SK-N-SH (cell line): ENCODE results near the gene CRELD2. TPM values are rescaled to one million over a fixed set of nuclear protein-coding genes. Genes with fewer than 3 reads are reported as not detected.

Experiments
- CTCF ChIA-PET: fragments of 300-600, 350-600 bp; formaldehyde crosslinking; extraction: SDS; loops from one replicate; lab custom pipeline; 2021; lab: Yijun Ruan, JAX
- POLR2A ChIA-PET: fragments of 350-600 bp; sonication (Branson Sonifier 250); formaldehyde crosslinking; extraction: SDS; loops from one replicate; lab custom pipeline; 2020; ENCODE audit warnings: antibody characterized with exemption, inconsistent platforms; lab: Yijun Ruan, JAX
- DNase-seq: peaks from one replicate; pipeline ENCODE4 v3.0.0; 2012
- H2AFZ ChIP-seq: fragments of 200-600 bp; sonication (generic); 2 replicates; pipeline ENCODE4 v1.8.1; 2016; ENCODE audit warnings: antibody characterized with exemption, mild to moderate bottlenecking, low read depth
- H3F3A ChIP-seq: fragments of 200-600 bp; sonication (generic); replicated peaks from 2 replicates; pipeline ENCODE3; 2016; ENCODE audit warnings: antibody characterized with exemption, mild to moderate bottlenecking; ENCODE audit not compliant: insufficient read depth
- H3K27ac ChIP-seq, 2 experiments: fragments of 200-500 bp in 1 of 2; fragments of 200-600 bp in 1 of 2; sonication (Bioruptor generic) in 1 of 2; sonication (generic), shearing (Covaris generic) in 1 of 2; 2 replicates each; pipeline versions ENCODE4 v1.5.1 to v1.6.1; 2014 to 2016; ENCODE audit warnings: low read depth in 2 of 2, inconsistent platforms in 1 of 2, low read length in 1 of 2, mild to moderate bottlenecking in 1 of 2, mixed read lengths in 1 of 2
- H3K27me3 ChIP-seq: fragments of 200-600 bp; sonication (generic), shearing (Covaris generic); 2 replicates; pipeline ENCODE4 v1.6.1; 2016; ENCODE audit warnings: mixed run types; ENCODE audit not compliant: insufficient read depth
- H3K36me3 ChIP-seq, 2 experiments: fragments of 200-500 bp in 1 of 2; fragments of 200-600 bp in 1 of 2; sonication (Bioruptor generic) in 1 of 2; sonication (generic) in 1 of 2; replicated peaks in 1 of 2; 2 replicates each; pipeline versions ENCODE3 to v1.5.1; 2014 to 2016; ENCODE audit warnings: low read length in 1 of 2, mild to moderate bottlenecking in 1 of 2; ENCODE audit not compliant: insufficient read depth in 2 of 2, control insufficient read depth in 1 of 2
- H3K4me1 ChIP-seq, 2 experiments: fragments of 200-500 bp in 1 of 2; fragments of 200-600 bp in 1 of 2; sonication (Bioruptor generic) in 1 of 2; sonication (generic), shearing (Covaris generic) in 1 of 2; 2 replicates each; pipeline versions ENCODE4 v1.5.1 to v1.6.1; 2014 to 2016; ENCODE audit warnings: low read depth in 1 of 2, low read length in 1 of 2, mixed run types in 1 of 2; ENCODE audit not compliant: insufficient read depth in 2 of 2, control insufficient read depth in 1 of 2
- H3K4me2 ChIP-seq: fragments of 200-600 bp; sonication (generic), shearing (Covaris generic); 2 replicates; pipeline ENCODE4 v1.6.1; 2017; ENCODE audit warnings: mixed run types
- H3K4me3 ChIP-seq, 2 experiments: fragments of 200-500 bp in 1 of 2; fragments of 200-600 bp in 1 of 2; sonication (Bioruptor generic) in 1 of 2; sonication (generic), shearing (Covaris generic) in 1 of 2; 2 replicates each; pipeline versions ENCODE4 v1.5.1 to v1.8.1; 2014 to 2016; ENCODE audit warnings: low read depth in 2 of 2, inconsistent platforms in 1 of 2, low read length in 1 of 2, mild to moderate bottlenecking in 1 of 2, mixed read lengths in 1 of 2, moderate library complexity in 1 of 2
- H3K79me2 ChIP-seq: fragments of 200-600 bp; sonication (generic); 2 replicates; pipeline ENCODE4 v1.8.1; 2017; ENCODE audit warnings: mild to moderate bottlenecking; ENCODE audit not compliant: insufficient read depth
- H3K9ac ChIP-seq: fragments of 200-600 bp; sonication (generic); 2 replicates; pipeline ENCODE4 v1.6.1; 2017; ENCODE audit warnings: mixed run types
- H3K9me2 ChIP-seq: fragments of 200-600 bp; sonication (generic); 2 replicates; pipeline ENCODE4 v1.6.1; 2017; ENCODE audit warnings: mixed run types
- H3K9me3 ChIP-seq: fragments of 200-600 bp; sonication (generic); 2 replicates; pipeline ENCODE4 v1.6.1; 2017; ENCODE audit warnings: mixed run types, mild to moderate bottlenecking, moderate library complexity
- H4K20me1 ChIP-seq: fragments of 200-600 bp; sonication (generic); 2 replicates; pipeline ENCODE4 v1.6.1; 2017; ENCODE audit warnings: mild to moderate bottlenecking, mixed run types; ENCODE audit not compliant: insufficient read depth
- FOSL2 ChIP-seq: IDR thresholded peaks from 2 replicates; pipeline ENCODE4 v1.4.0; 2012; ENCODE audit warnings: low read depth, mild to moderate bottlenecking, moderate library complexity, borderline replicate concordance
- FOXM1 ChIP-seq: IDR thresholded peaks from 2 replicates; pipeline ENCODE4 v1.4.0; 2012; ENCODE audit warnings: low read depth, mild to moderate bottlenecking
- MEF2A ChIP-seq: IDR thresholded peaks from 2 replicates; pipeline ENCODE4 v1.4.0; 2012; ENCODE audit warnings: low read depth, borderline replicate concordance
- POLR2AphosphoS5 ChIP-seq: IDR thresholded peaks from 2 replicates; pipeline ENCODE4 v1.6.1; 2012; ENCODE audit warnings: low read depth, low read length
- RAD21 ChIP-seq: IDR thresholded peaks from 2 replicates; pipeline ENCODE4 v1.6.1; 2012; ENCODE audit warnings: mild to moderate bottlenecking, low read length
- RFX5 ChIP-seq: IDR thresholded peaks from 2 replicates; pipeline ENCODE4 v1.6.1; 2012; ENCODE audit warnings: mild to moderate bottlenecking, improper control_type of control experiment, low read length
- SMC3 ChIP-seq: IDR thresholded peaks from 2 replicates; pipeline ENCODE4 v1.6.1; 2012; ENCODE audit warnings: low read depth, low read length, improper control_type of control experiment
- TAF1 ChIP-seq: IDR thresholded peaks from 2 replicates; pipeline ENCODE4 v1.6.1; 2012; ENCODE audit warnings: low read depth, mild to moderate bottlenecking, low read length, moderate library complexity, borderline replicate concordance
- TCF12 ChIP-seq: IDR thresholded peaks from 2 replicates; pipeline ENCODE4 v1.4.0; 2012
- TEAD4 ChIP-seq: IDR thresholded peaks from 2 replicates; pipeline ENCODE4 v1.4.0; 2012; ENCODE audit warnings: mild to moderate bottlenecking, borderline replicate concordance; ENCODE audit not compliant: insufficient read depth
- YY1 ChIP-seq: IDR thresholded peaks from 2 replicates; pipeline ENCODE4 v1.4.0; 2012; ENCODE audit warnings: low read depth, mild to moderate bottlenecking
- WGBS: methylation state at CpG from one replicate; pipeline ENCODE4 v1.1.6; 2017; ENCODE audit warnings: low lambda C conversion rate; 5-methylcytosine and 5-hydroxymethylcytosine counted together
- polyA plus RNA-seq, 3 experiments: library from polyadenylated mRNA; depleted of rRNA; stranded (reverse); fragments of >200 nt; gene quantifications; 2 replicates each; pipeline ENCODE4 v1.2.3, GENCODE V29; 2012
- TF ChIP-seq, protein P1 (sequence below): fragments of 150-350 bp; IDR thresholded peaks from 2 replicates; pipeline ENCODE4 v1.6.1; 2016; ENCODE audit warnings: mild to moderate bottlenecking, low read depth, low read length
- TF ChIP-seq, protein P2 (sequence below): fragments of 150-350 bp; IDR thresholded peaks from 2 replicates; pipeline ENCODE4 v1.6.1; 2017; ENCODE audit warnings: antibody characterized with exemption, low read length, low read depth, borderline replicate concordance
- TF ChIP-seq, protein P3 (sequence below): IDR thresholded peaks from 2 replicates; pipeline ENCODE4 v1.6.1; 2012; ENCODE audit warnings: mild to moderate bottlenecking, low read depth, low read length, moderate library complexity

CRELD2 gene
- polyA plus RNA-seq, 1 of the 3 experiments (the other 2 are of a cell fraction), result 113 TPM

DNA sequence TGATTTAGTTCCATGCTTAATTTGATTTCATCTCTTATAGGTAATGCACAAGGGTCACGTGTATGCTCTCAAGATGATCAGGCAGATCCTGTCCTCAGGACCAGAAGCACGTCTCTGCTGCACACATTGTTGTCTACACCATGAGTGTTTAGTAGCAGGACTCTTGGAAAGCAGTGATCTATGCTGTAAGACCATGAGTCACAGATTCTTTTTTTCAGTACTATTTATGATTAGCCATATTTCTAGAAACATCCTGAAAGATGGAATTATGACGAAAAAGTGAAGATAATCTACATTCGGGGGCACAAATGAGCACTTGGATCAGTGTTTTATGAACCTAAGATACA is 35.2 kb upstream of the CRELD2 start:
- peaks cover 22 to 50% of the 10 kb centered on the region in 2 experiments for H3K36me3 ChIP-seq
- H3K4me3 ChIP-seq, result no peak overlapping the region
- H3F3A ChIP-seq, result no peaks in the 10 kb centered on the region
- no peak overlapping the region for H2AFZ ChIP-seq
- 96% methylated on average over 4 of the region's 4 CpGs for WGBS
- H3K27ac ChIP-seq, result no peak overlapping the region
- no peak overlapping the region for H3K4me2 ChIP-seq
- POLR2A ChIA-PET, result no interaction called here
- no peaks in the 10 kb centered on the region; a peak in 1 of 4 replicates for H3K4me1 ChIP-seq
- no peaks in the 10 kb centered on the region for H3K9me2 ChIP-seq
- no peak for DNase-seq
- H3K79me2 ChIP-seq, result peaks cover 86% of the 10 kb centered on the region
- peaks cover 29% of the 10 kb centered on the region for H4K20me1 ChIP-seq
- no peaks in the 10 kb centered on the region for H3K9me3 ChIP-seq
- no peak for TF ChIP-seq FOSL2
- TF ChIP-seq, protein P1, sequence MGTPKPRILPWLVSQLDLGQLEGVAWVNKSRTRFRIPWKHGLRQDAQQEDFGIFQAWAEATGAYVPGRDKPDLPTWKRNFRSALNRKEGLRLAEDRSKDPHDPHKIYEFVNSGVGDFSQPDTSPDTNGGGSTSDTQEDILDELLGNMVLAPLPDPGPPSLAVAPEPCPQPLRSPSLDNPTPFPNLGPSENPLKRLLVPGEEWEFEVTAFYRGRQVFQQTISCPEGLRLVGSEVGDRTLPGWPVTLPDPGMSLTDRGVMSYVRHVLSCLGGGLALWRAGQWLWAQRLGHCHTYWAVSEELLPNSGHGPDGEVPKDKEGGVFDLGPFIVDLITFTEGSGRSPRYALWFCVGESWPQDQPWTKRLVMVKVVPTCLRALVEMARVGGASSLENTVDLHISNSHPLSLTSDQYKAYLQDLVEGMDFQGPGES, result no peak
- TF ChIP-seq RFX5, result no peak
- TF ChIP-seq TCF12, result no peak
- TF ChIP-seq YY1, result no peak
- TF ChIP-seq, protein P2, sequence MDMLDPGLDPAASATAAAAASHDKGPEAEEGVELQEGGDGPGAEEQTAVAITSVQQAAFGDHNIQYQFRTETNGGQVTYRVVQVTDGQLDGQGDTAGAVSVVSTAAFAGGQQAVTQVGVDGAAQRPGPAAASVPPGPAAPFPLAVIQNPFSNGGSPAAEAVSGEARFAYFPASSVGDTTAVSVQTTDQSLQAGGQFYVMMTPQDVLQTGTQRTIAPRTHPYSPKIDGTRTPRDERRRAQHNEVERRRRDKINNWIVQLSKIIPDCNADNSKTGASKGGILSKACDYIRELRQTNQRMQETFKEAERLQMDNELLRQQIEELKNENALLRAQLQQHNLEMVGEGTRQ, result no peak
- no peak overlapping the region for H3K9ac ChIP-seq
- CTCF ChIA-PET, result no interaction called here
- no peaks in the 10 kb centered on the region for H3K27me3 ChIP-seq

DNA sequence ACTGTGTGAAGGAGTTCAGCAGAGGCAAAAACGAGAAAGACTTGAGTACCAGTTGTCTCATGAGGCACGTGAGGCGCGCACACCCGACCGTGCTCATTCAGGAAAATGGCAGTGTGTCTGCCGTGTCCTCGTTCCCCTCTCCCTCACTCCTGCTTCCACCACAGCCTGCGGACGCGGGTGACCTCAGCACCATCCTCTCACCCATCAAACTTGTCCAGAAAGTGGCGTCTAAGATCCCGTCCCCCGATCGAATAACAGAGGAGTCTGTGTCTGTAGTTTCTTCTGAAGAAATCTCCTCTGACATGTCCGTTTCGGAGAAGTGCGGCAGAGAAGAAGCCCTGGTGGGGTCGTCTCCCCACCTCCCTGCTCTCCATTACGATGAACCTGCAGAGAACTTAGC is 34.4 kb upstream of the CRELD2 start:
- Histone ChIP-seq H2AFZ (no peak overlapping the region), H4K20me1 (peaks cover 29% of the 10 kb centered on the region), H3K4me2 (no peak overlapping the region), H3K4me1 (no peaks in the 10 kb centered on the region; a peak in 1 of 4 replicates), H3K27ac (no peak overlapping the region), H3K27me3 (no peaks in the 10 kb centered on the region), H3K79me2 (peaks cover 86% of the 10 kb centered on the region), H3K4me3 (no peak overlapping the region), H3K36me3 (peaks cover 26 to 58% of the 10 kb centered on the region in 2 experiments), H3K9me2 (no peaks in the 10 kb centered on the region), H3K9ac (no peak overlapping the region), H3K9me3 (no peaks in the 10 kb centered on the region), H3F3A (no peaks in the 10 kb centered on the region)
- DNase-seq, result no peak
- TF ChIP-seq POLR2AphosphoS5 (no peak), TEAD4 (no peak), TAF1 (no peak)
- WGBS, result 97% methylated on average over 17 of the region's 20 CpGs
- CTCF ChIA-PET, result no interaction called here
- POLR2A ChIA-PET, result no interaction called here

DNA sequence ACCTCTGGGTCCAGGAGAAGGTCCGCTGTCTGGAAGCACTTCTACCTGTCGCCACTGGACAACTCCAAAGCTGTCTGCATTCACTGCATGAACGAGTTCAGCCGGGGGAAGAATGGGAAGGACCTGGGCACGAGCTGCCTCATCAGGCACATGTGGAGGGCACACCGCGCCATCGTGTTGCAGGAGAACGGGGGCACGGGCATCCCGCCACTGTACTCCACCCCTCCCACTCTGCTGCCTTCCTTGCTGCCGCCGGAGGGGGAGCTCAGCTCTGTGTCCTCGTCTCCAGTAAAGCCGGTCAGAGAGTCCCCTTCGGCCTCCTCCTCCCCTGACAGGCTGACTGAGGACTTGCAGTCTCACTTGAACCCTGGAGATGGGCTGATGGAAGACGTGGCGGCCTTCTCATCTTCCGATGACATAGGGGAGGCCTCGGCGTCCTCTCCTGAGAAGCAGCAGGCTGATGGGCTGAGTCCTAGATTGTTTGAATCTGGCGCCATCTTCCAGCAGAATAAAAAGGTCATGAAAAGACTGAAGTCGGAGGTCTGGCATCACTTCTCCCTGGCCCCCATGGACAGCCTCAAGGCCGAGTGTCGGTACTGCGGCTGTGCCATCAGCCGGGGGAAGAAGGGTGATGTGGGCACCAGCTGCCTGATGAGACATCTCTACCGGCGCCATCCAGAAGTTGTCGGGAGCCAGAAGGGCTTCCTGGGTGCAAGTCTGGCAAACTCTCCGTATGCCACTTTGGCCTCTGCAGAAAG is 33.8 kb upstream of the CRELD2 start:
- no peak overlapping the region for H2AFZ ChIP-seq
- H3K27ac ChIP-seq, result no peak overlapping the region
- DNase-seq, result no peak
- H3K9me2 ChIP-seq, result no peaks in the 10 kb centered on the region
- no peaks in the 10 kb centered on the region for H3F3A ChIP-seq
- H3K36me3 ChIP-seq, result peaks cover 32 to 63% of the 10 kb centered on the region in 2 experiments
- no peak overlapping the region for H3K9ac ChIP-seq
- no peak overlapping the region for H3K4me2 ChIP-seq
- H3K79me2 ChIP-seq, result peaks cover 89% of the 10 kb centered on the region
- CTCF ChIA-PET, result no interaction called here
- over 99% methylated on average over 15 of the region's 31 CpGs for WGBS
- no peaks in the 10 kb centered on the region for H3K27me3 ChIP-seq
- no peaks in the 10 kb centered on the region for H3K9me3 ChIP-seq
- peaks cover 29% of the 10 kb centered on the region for H4K20me1 ChIP-seq
- no peak overlapping the region for H3K4me3 ChIP-seq
- H3K4me1 ChIP-seq, result no peaks in the 10 kb centered on the region; a peak in 1 of 4 replicates
- POLR2A ChIA-PET, result no interaction called here
- no peak for TF ChIP-seq SMC3
- no peak for TF ChIP-seq FOXM1
- no peak for TF ChIP-seq RAD21
- no peak for TF ChIP-seq MEF2A
- TF ChIP-seq, protein P3, sequence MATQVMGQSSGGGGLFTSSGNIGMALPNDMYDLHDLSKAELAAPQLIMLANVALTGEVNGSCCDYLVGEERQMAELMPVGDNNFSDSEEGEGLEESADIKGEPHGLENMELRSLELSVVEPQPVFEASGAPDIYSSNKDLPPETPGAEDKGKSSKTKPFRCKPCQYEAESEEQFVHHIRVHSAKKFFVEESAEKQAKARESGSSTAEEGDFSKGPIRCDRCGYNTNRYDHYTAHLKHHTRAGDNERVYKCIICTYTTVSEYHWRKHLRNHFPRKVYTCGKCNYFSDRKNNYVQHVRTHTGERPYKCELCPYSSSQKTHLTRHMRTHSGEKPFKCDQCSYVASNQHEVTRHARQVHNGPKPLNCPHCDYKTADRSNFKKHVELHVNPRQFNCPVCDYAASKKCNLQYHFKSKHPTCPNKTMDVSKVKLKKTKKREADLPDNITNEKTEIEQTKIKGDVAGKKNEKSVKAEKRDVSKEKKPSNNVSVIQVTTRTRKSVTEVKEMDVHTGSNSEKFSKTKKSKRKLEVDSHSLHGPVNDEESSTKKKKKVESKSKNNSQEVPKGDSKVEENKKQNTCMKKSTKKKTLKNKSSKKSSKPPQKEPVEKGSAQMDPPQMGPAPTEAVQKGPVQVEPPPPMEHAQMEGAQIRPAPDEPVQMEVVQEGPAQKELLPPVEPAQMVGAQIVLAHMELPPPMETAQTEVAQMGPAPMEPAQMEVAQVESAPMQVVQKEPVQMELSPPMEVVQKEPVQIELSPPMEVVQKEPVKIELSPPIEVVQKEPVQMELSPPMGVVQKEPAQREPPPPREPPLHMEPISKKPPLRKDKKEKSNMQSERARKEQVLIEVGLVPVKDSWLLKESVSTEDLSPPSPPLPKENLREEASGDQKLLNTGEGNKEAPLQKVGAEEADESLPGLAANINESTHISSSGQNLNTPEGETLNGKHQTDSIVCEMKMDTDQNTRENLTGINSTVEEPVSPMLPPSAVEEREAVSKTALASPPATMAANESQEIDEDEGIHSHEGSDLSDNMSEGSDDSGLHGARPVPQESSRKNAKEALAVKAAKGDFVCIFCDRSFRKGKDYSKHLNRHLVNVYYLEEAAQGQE, result no peak
- TF ChIP-seq, protein P2, result no peak
- no peak for TF ChIP-seq POLR2AphosphoS5
